K562 (cell line): Measurements from ENCODE around the gene RNU6-9. TPM values are rescaled to one million over a fixed set of nuclear protein-coding genes. Genes with fewer than 3 reads are reported as not detected.

Source experiments
- ATAC-seq: fragments of 200-7000 bp; cut with Tn5 transposase; 3 replicates; pipeline ENCODE4 v1.9.1; 2020; ENCODE audit warnings: moderate library complexity
- BruUV-seq: library from RNA; stranded (reverse); fragments of 400-500 nt; replicated peaks from 2 replicates; lab custom pipeline; 2021; lab: Mats Ljungman, UMichigan
- CTCF ChIA-PET: fragments of 300-600 bp; formaldehyde crosslinking; extraction: SDS; loops from one replicate; lab custom pipeline; 2021; ENCODE audit warnings: low intra/inter-chr PET ratio; lab: Yijun Ruan, JAX
- POLR2A ChIA-PET: fragments of 300-600, 350-650 bp; sonication (Branson Sonifier 250); formaldehyde crosslinking; extraction: SDS; loops from one replicate; lab custom pipeline; 2021; ENCODE audit warnings: antibody characterized with exemption, inconsistent platforms; lab: Yijun Ruan, JAX
- DNase-seq, 4 experiments: peaks; one replicate each; pipeline versions ENCODE4 v3.0.0 to v3.0.0-alpha.2; 2011 to 2018; ENCODE audit warnings: low spot score in 3 of 4, mixed read lengths in 3 of 4; ENCODE audit errors: extremely low read depth in 1 of 4
- FAIRE-seq: peaks from 2 replicates; lab custom pipeline; 2011; peaks lifted over from hg19 to GRCh38; lab: Jason Lieb, UNC
- H2AFZ ChIP-seq: 2 replicates; pipeline ENCODE4 v1.6.0; 2011; ENCODE audit warnings: low read depth, low read length, control low read depth, inconsistent platforms
- H3K27ac ChIP-seq: fragments of 200-600 bp; 3 replicates; pipeline ENCODE4 v1.8.0; 2011; ENCODE audit warnings: low read depth, mild to moderate bottlenecking, control low read depth, inconsistent platforms, low read length, moderate library complexity, mixed read lengths; ENCODE audit errors: extremely low read depth
- H3K27me3 ChIP-seq, 2 experiments: fragments of 300-600 bp in 1 of 2; 2 replicates in 1 of 2; 3 replicates in 1 of 2; pipeline versions ENCODE4 v1.6.0 to v1.8.0; 2011; ENCODE audit warnings: inconsistent platforms in 2 of 2, low read length in 2 of 2, mild to moderate bottlenecking in 1 of 2, mixed read lengths in 1 of 2, moderate library complexity in 1 of 2; ENCODE audit not compliant: control insufficient read depth in 2 of 2, insufficient read depth in 2 of 2
- H3K36me3 ChIP-seq: fragments of 300-600 bp; 3 replicates; pipeline ENCODE4 v1.8.0; 2011; ENCODE audit warnings: mild to moderate bottlenecking, low read length, inconsistent platforms; ENCODE audit not compliant: control insufficient read depth, insufficient read depth
- H3K4me1 ChIP-seq, 2 experiments: fragments of 200-600 bp in 1 of 2; replicated peaks in 1 of 2; 2 replicates in 1 of 2; 3 replicates in 1 of 2; pipeline versions ENCODE4 v1.5.1 to v1.8.0; 2011; ENCODE audit warnings: inconsistent platforms in 2 of 2, low read length in 2 of 2, mild to moderate bottlenecking in 1 of 2, mixed read lengths in 1 of 2, moderate library complexity in 1 of 2; ENCODE audit not compliant: control insufficient read depth in 2 of 2, insufficient read depth in 2 of 2
- H3K4me2 ChIP-seq: 2 replicates; pipeline ENCODE4 v1.6.1; 2011; ENCODE audit warnings: low read length, control low read depth, inconsistent platforms, mixed read lengths; ENCODE audit not compliant: insufficient read depth
- H3K4me3 ChIP-seq: fragments of 200-600 bp; sonication (generic), shearing (Covaris generic); 2 replicates; pipeline ENCODE4 v1.5.1; 2016; ENCODE audit warnings: control low read depth, inconsistent platforms
- H3K79me2 ChIP-seq: fragments of 200-600 bp; 3 replicates; pipeline ENCODE4 v1.8.0; 2011; ENCODE audit warnings: low read length, inconsistent platforms; ENCODE audit not compliant: control insufficient read depth, insufficient read depth
- H3K9ac ChIP-seq, 2 experiments: 2 replicates each; pipeline versions ENCODE4 v1.6.0 to v1.6.1; 2011; ENCODE audit warnings: low read depth in 2 of 2, low read length in 2 of 2, control low read depth in 1 of 2, inconsistent platforms in 1 of 2, mild to moderate bottlenecking in 1 of 2, mixed read lengths in 1 of 2; ENCODE audit not compliant: insufficient read depth in 1 of 2
- H3K9me1 ChIP-seq: one replicate; pipeline ENCODE4 v1.6.0; 2011; ENCODE audit warnings: inconsistent platforms, mild to moderate bottlenecking, low read length, moderate library complexity; ENCODE audit not compliant: control insufficient read depth, insufficient read depth
- H3K9me3 ChIP-seq: replicated peaks from 2 replicates; pipeline ENCODE4 v1.5.1; 2011; ENCODE audit warnings: low read depth, low read length, inconsistent platforms; ENCODE audit not compliant: control insufficient read depth, insufficient read depth
- H4K20me1 ChIP-seq: replicated peaks from 2 replicates; pipeline ENCODE4 v1.6.1; 2011; ENCODE audit warnings: low read length, inconsistent platforms, mixed read lengths; ENCODE audit not compliant: control insufficient read depth, insufficient read depth
- FOXA3 ChIP-seq, 2 experiments: fragments of 450-650 bp in 1 of 2; sonication (generic) in 1 of 2; formaldehyde crosslinking; IDR thresholded peaks in 1 of 2; conservative IDR thresholded peaks in 1 of 2; 2 replicates each; pipeline versions ENCODE4 v1.4.0 to v1.8.0; 2020 to 2022; ENCODE audit warnings: mild to moderate bottlenecking in 2 of 2, missing genetic modification reagents in 1 of 2
- FOXJ2 ChIP-seq: fragments of 200-800 bp; sonication (Bioruptor generic); IDR thresholded peaks from 2 replicates; pipeline ENCODE4 v1.6.1; 2016; ENCODE audit warnings: missing genetic modification characterization, missing compliant biosample characterization
- GATAD2B ChIP-seq: fragments of 450-650 bp; IDR thresholded peaks from 2 replicates; pipeline ENCODE4 v1.6.1; 2017; ENCODE audit warnings: mild to moderate bottlenecking, borderline replicate concordance
- JUNB ChIP-seq: fragments of 450-650 bp; formaldehyde crosslinking; conservative IDR thresholded peaks from 2 replicates; pipeline ENCODE4 v1.4.0; 2020; ENCODE audit warnings: mild to moderate bottlenecking
- POU5F1 ChIP-seq: fragments of 150-350 bp; IDR thresholded peaks from 2 replicates; pipeline ENCODE4 v1.6.1; 2014; ENCODE audit warnings: borderline replicate concordance, low read length, low read depth, mild to moderate bottlenecking; ENCODE audit not compliant: partially characterized antibody
- ZNF212 ChIP-seq: fragments of 450-650 bp; formaldehyde crosslinking; IDR thresholded peaks from 2 replicates; pipeline ENCODE4 v1.4.0; 2020; ENCODE audit warnings: mild to moderate bottlenecking
- WGBS: fragments of 100-300 bp; shearing (Covaris generic); methylation state at CpG from one replicate; pipeline ENCODE4 v1.1.6; 2016; ENCODE audit warnings: low coverage, mixed read lengths; ENCODE audit not compliant: insufficient coverage; ENCODE audit errors: missing lambda C conversion rate; 5-methylcytosine and 5-hydroxymethylcytosine counted together
- in situ Hi-C: fragments of 300-500 bp; cut with MboI; formaldehyde crosslinking; loops from 4 replicates; pipeline ENCODE4 v1.15.0; 2018; ENCODE audit warnings: inconsistent platforms, mixed read lengths
- intact Hi-C: fragments of 100-400 bp; cut with micrococcal nuclease; formaldehyde crosslinking; loops from 2 replicates; pipeline ENCODE4 v1.14.2; 2022
- polyA plus RNA-seq, 8 experiments: library from polyadenylated mRNA; depleted of rRNA in 4 of 8; stranded (reverse) in 5 of 8; unstranded in 3 of 8; fragments of >200 nt; fragmentation: Nextera tagmentation in 2 of 8; fragmentation: Illumina TruSeq in 1 of 8; extraction: Ambion mirVana in 2 of 8; extraction: Trizol in 1 of 8; gene quantifications; 2 replicates each; pipeline versions ENCODE4 v1.2.1 to v1.2.3, GENCODE V29; 2011 to 2014; ENCODE audit warnings: inconsistent platforms in 1 of 8, missing spikeins in 1 of 8
- total RNA-seq, 7 experiments: library from RNA; depleted of rRNA in 6 of 7; stranded (reverse); fragments of >200 nt in 6 of 7; fragmentation: Illumina TruSeq in 2 of 7; extraction: Trizol in 2 of 7; gene quantifications; 2 replicates each; pipeline versions ENCODE4 v1.2.1 to v1.2.3, GENCODE V29; 2011 to 2021; ENCODE audit warnings: low replicate concordance in 1 of 7
- TF ChIP-seq, protein P1 (sequence below): IDR thresholded peaks from 2 replicates; pipeline ENCODE4 v1.6.1; 2011; ENCODE audit not compliant: insufficient read length; ENCODE audit errors: extremely low read depth
- TF ChIP-seq, protein P2 (sequence below): fragments of 250-450 bp; sonication (Bioruptor Pico); IDR thresholded peaks from 2 replicates; pipeline ENCODE4 v1.8.0; 2022; ENCODE audit warnings: moderate library complexity, mild to moderate bottlenecking, inconsistent platforms

Gene RNU6-9
- total and polyA plus RNA-seq, 9 of the 15 experiments (the other 6 are each of a cell fraction or from before 2014, with no cell fraction given): not detected

DNA sequence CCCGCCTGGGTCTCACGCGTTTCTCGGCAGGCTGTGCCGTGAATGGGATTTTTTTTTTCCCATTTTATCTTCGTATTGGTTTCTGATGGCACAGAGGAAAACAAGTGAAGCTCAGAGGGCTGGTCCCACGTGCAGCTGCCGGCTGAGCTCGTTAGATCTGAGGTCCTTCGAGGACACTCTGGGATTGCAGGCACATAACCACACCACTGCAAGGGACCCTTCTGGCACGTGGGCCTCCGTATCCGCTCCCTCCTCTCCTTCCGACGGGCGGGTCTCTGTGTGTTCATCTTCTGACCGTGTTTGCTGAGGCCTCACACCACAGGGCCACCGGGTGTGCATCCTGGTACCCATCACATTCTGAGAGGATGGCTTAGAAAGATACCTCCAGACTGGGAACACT lies 17.2 kb upstream of the RNU6-9 start:
- 84% methylated on average over 18 of the region's 18 CpGs for WGBS
- no peak for FAIRE-seq

More for the DNA sequence above, 17.2 kb upstream of the RNU6-9 start:
- CTCF ChIA-PET: no interaction called here
- no peak overlapping the region for H3K9ac ChIP-seq
- no peaks in the 10 kb centered on the region for H3K9me3 ChIP-seq
- H3K4me1 ChIP-seq: peaks cover 10 to 49% of the 10 kb centered on the region in 2 experiments
- H3K36me3 ChIP-seq: peaks cover 53% of the 10 kb centered on the region; the same call in 2 of the 3 replicates
- TF ChIP-seq, protein P1, sequence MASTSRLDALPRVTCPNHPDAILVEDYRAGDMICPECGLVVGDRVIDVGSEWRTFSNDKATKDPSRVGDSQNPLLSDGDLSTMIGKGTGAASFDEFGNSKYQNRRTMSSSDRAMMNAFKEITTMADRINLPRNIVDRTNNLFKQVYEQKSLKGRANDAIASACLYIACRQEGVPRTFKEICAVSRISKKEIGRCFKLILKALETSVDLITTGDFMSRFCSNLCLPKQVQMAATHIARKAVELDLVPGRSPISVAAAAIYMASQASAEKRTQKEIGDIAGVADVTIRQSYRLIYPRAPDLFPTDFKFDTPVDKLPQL: no peak
- no peak for TF ChIP-seq JUNB
- no peak for TF ChIP-seq ZNF212 (CRISPR knock-in tag)
- no peak for TF ChIP-seq POU5F1
- no peak for TF ChIP-seq FOXA3 (CRISPR knock-in tag; conservative IDR thresholded peaks at IDR 0.05 in 1 of 2, IDR thresholded peaks at IDR 0.05 in 1 of 2)
- TF ChIP-seq, protein P2, sequence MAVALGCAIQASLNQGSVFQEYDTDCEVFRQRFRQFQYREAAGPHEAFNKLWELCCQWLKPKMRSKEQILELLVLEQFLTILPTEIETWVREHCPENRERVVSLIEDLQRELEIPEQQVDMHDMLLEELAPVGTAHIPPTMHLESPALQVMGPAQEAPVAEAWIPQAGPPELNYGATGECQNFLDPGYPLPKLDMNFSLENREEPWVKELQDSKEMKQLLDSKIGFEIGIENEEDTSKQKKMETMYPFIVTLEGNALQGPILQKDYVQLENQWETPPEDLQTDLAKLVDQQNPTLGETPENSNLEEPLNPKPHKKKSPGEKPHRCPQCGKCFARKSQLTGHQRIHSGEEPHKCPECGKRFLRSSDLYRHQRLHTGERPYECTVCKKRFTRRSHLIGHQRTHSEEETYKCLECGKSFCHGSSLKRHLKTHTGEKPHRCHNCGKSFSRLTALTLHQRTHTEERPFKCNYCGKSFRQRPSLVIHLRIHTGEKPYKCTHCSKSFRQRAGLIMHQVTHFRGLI: no peak
- no peak for TF ChIP-seq GATAD2B
- no peak for TF ChIP-seq FOXJ2
- TF ChIP-seq, all 486 proteins: peak for 0
- ATAC-seq: no peak
- Histone ChIP-seq H4K20me1 (no peaks in the 10 kb centered on the region; the same call in none of the 2 replicates), H3K4me3 (no peak overlapping the region), H3K9me1 (no peaks in the 10 kb centered on the region), H2AFZ (no peak overlapping the region), H3K4me2 (no peak overlapping the region), H3K79me2 (no peaks in the 10 kb centered on the region), H3K27me3 (no peaks in the 10 kb centered on the region), H3K27ac (no peak overlapping the region)
- no peak for DNase-seq
- POLR2A ChIA-PET: interaction anchor here (0.6 kb wide), 2 partner anchors 19 to 87 kb away, joined by 3 to 4 read pairs; no protein-coding TSS in a partner anchor
- in situ Hi-C loops: no loop called here
- intact Hi-C loops: no loop called here
- no TSS peak for BruUV-seq
